HepG2 (cell line): ENCODE measurements around the gene IGF2BP3. TPM values are rescaled to one million over a fixed set of nuclear protein-coding genes. Genes with fewer than 3 reads are reported as not detected.

Experiments used
- ATAC-seq: fragments of 200-7000 bp; cut with Tn5 transposase; 3 replicates; pipeline ENCODE4 v1.9.1; 2020; ENCODE audit warnings: mild to moderate bottlenecking, moderate library complexity
- BruUV-seq: library from RNA; stranded (reverse); fragments of 400-500 nt; replicated peaks from 2 replicates; lab custom pipeline; 2021; lab: Mats Ljungman, UMichigan
- CTCF ChIA-PET: fragments of 300-600 bp; formaldehyde crosslinking; extraction: SDS; loops from one replicate; lab custom pipeline; 2021; ENCODE audit warnings: low total read pairs, inconsistent platforms, low intra/inter-chr PET ratio; lab: Yijun Ruan, JAX
- POLR2A ChIA-PET: fragments of 350-600 bp; sonication (Branson Sonifier 250); formaldehyde crosslinking; loops from one replicate; lab custom pipeline; 2020; ENCODE audit warnings: antibody characterized with exemption, inconsistent platforms; lab: Yijun Ruan, JAX
- DNase-seq: peaks from one replicate; pipeline ENCODE4 v3.0.0-alpha.2; 2015; ENCODE audit warnings: low spot score
- FAIRE-seq: peaks from 3 replicates; lab custom pipeline; 2011; peaks lifted over from hg19 to GRCh38; lab: Jason Lieb, UNC
- H2AFZ ChIP-seq: one replicate; pipeline ENCODE4 v1.6.1; 2011; ENCODE audit warnings: low read length, inconsistent platforms
- H3K27ac ChIP-seq: fragments of 300-600 bp; 3 replicates; pipeline ENCODE4 v1.8.0; 2011; ENCODE audit warnings: mixed run types, mild to moderate bottlenecking, mixed read lengths, low read length, inconsistent platforms; ENCODE audit not compliant: insufficient read depth; ENCODE audit errors: extremely low read length
- H3K27me3 ChIP-seq, 2 experiments: fragments of 200-600 bp in 1 of 2; 2 replicates in 1 of 2; 3 replicates in 1 of 2; pipeline versions ENCODE4 v1.6.0 to v1.8.0; 2011; ENCODE audit warnings: low read length in 2 of 2, mild to moderate bottlenecking in 2 of 2, moderate library complexity in 2 of 2, inconsistent platforms in 1 of 2; ENCODE audit not compliant: insufficient read depth in 2 of 2, control insufficient read depth in 1 of 2
- H3K36me3 ChIP-seq, 2 experiments: fragments of 200-600 bp in 1 of 2; replicated peaks in 1 of 2; 2 replicates in 1 of 2; 3 replicates in 1 of 2; pipeline versions ENCODE4 v1.5.1 to v1.8.0; 2011; ENCODE audit warnings: low read length in 2 of 2, inconsistent platforms in 1 of 2; ENCODE audit not compliant: insufficient read depth in 2 of 2, control insufficient read depth in 1 of 2
- H3K4me1 ChIP-seq: 2 replicates; pipeline ENCODE4 v1.5.1; 2012; ENCODE audit warnings: low read length, inconsistent platforms; ENCODE audit not compliant: insufficient read depth
- H3K4me2 ChIP-seq: 2 replicates; pipeline ENCODE4 v1.6.0; 2011; ENCODE audit warnings: low read depth, low read length, inconsistent platforms
- H3K4me3 ChIP-seq, 3 experiments: fragments of 200-600 bp in 1 of 3; sonication (generic), shearing (Covaris generic) in 1 of 3; replicated peaks in 1 of 3; 2 replicates each; pipeline ENCODE4 v1.5.1; 2011 to 2016; ENCODE audit warnings: low read length in 3 of 3, inconsistent platforms in 2 of 3, low read depth in 2 of 3, mild to moderate bottlenecking in 2 of 3, control low read depth in 1 of 3, mixed read lengths in 1 of 3; ENCODE audit not compliant: insufficient read depth in 1 of 3
- H3K79me2 ChIP-seq: one replicate; pipeline ENCODE4 v1.6.1; 2011; ENCODE audit warnings: low read length, inconsistent platforms; ENCODE audit not compliant: insufficient read depth
- H3K9ac ChIP-seq: 2 replicates; pipeline ENCODE4 v1.6.0; 2011; ENCODE audit warnings: mild to moderate bottlenecking, low read depth, low read length, inconsistent platforms; ENCODE audit not compliant: insufficient read depth
- H3K9me3 ChIP-seq: 2 replicates; pipeline ENCODE4 v1.5.1; 2012; ENCODE audit warnings: mild to moderate bottlenecking, low read length
- H4K20me1 ChIP-seq: 2 replicates; pipeline ENCODE4 v1.6.0; 2011; ENCODE audit warnings: inconsistent platforms, mild to moderate bottlenecking, low read length, moderate library complexity; ENCODE audit not compliant: insufficient read depth
- E2F1 ChIP-seq: sonication (generic); formaldehyde crosslinking; IDR thresholded peaks from 2 replicates; pipeline ENCODE4 v1.5.0; 2020; ENCODE audit warnings: missing genetic modification reagents
- E2F2 ChIP-seq: sonication (generic); formaldehyde crosslinking; IDR thresholded peaks from 2 replicates; pipeline ENCODE4 v1.4.0; 2020; ENCODE audit warnings: missing genetic modification reagents, borderline replicate concordance
- HDAC1 ChIP-seq: sonication (generic); formaldehyde crosslinking; IDR thresholded peaks from 2 replicates; pipeline ENCODE4 v1.5.1; 2020; ENCODE audit warnings: mild to moderate bottlenecking, missing genetic modification reagents
- SIN3A ChIP-seq: IDR thresholded peaks from 2 replicates; pipeline ENCODE4 v1.6.1; 2011; ENCODE audit warnings: low read depth, mild to moderate bottlenecking, control low read depth, low read length, borderline replicate concordance
- SYNCRIP ChIP-seq: fragments of 200-400 bp; formaldehyde crosslinking; IDR thresholded peaks from 2 replicates; pipeline ENCODE4 v1.6.1; 2018; ENCODE audit warnings: mild to moderate bottlenecking, low read depth, low read length; ENCODE audit not compliant: insufficient read depth
- TGIF2 ChIP-seq: IDR thresholded peaks from 2 replicates; pipeline ENCODE4 v1.6.1; 2016; ENCODE audit warnings: control low read depth, missing compliant biosample characterization
- ZC3H13 ChIP-seq: sonication (generic); formaldehyde crosslinking; IDR thresholded peaks from 2 replicates; pipeline ENCODE4 v1.8.1; 2023; ENCODE audit warnings: mild to moderate bottlenecking, missing genetic modification reagents, moderate library complexity
- ZNF460 ChIP-seq: sonication (generic); formaldehyde crosslinking; IDR thresholded peaks from 2 replicates; pipeline ENCODE4 v1.5.1; 2020; ENCODE audit warnings: missing genetic modification reagents, mild to moderate bottlenecking, borderline replicate concordance
- ZNF468 ChIP-seq: sonication (generic); formaldehyde crosslinking; IDR thresholded peaks from 2 replicates; pipeline ENCODE4 v1.8.0; 2022; ENCODE audit warnings: mild to moderate bottlenecking, moderate library complexity, missing genetic modification reagents
- ZNF556 ChIP-seq: sonication (generic); formaldehyde crosslinking; IDR thresholded peaks from 2 replicates; pipeline ENCODE4 v1.4.0; 2020; ENCODE audit warnings: mild to moderate bottlenecking, missing genetic modification reagents, borderline replicate concordance
- ZNF687 ChIP-seq: sonication (generic); formaldehyde crosslinking; IDR thresholded peaks from 2 replicates; pipeline ENCODE4 v1.5.1; 2020; ENCODE audit warnings: mild to moderate bottlenecking, missing genetic modification reagents, moderate library complexity
- ZNF83 ChIP-seq: sonication (generic); formaldehyde crosslinking; IDR thresholded peaks from 2 replicates; pipeline ENCODE4 v1.4.0; 2020; ENCODE audit warnings: missing genetic modification reagents, mild to moderate bottlenecking, borderline replicate concordance
- ZNF879 ChIP-seq: sonication (generic); formaldehyde crosslinking; IDR thresholded peaks from 2 replicates; pipeline ENCODE4 v1.8.1; 2023; ENCODE audit warnings: missing genetic modification reagents
- ZUFSP ChIP-seq: sonication (generic); formaldehyde crosslinking; IDR thresholded peaks from 2 replicates; pipeline ENCODE4 v1.9.0; 2021; ENCODE audit warnings: missing genetic modification reagents, mild to moderate bottlenecking, borderline replicate concordance
- WGBS: methylation state at CpG from one replicate; pipeline ENCODE4 v1.1.6; 2017; ENCODE audit warnings: low lambda C conversion rate; 5-methylcytosine and 5-hydroxymethylcytosine counted together
- in situ Hi-C: cut with HindIII; loops from 2 replicates; pipeline ENCODE4 v1.10.0; 2017; ENCODE audit warnings: low pct_unique_long_range_greater_than_20kb; ENCODE audit not compliant: extremely low pct_ligation_motif_present
- intact Hi-C: fragments of 100-400 bp; cut with micrococcal nuclease; formaldehyde crosslinking; loops from one replicate; pipeline ENCODE4 v1.10.0; 2022; ENCODE audit not compliant: unreplicated experiment
- polyA plus RNA-seq, 8 experiments: library from polyadenylated mRNA; depleted of rRNA in 3 of 8; stranded (reverse) in 7 of 8; unstranded in 1 of 8; fragments of >200 nt; fragmentation: Illumina TruSeq in 4 of 8; extraction: Trizol in 4 of 8; gene quantifications; 2 replicates each; pipeline versions ENCODE4 v1.2.1 to v1.2.3, GENCODE V29; 2011 to 2016; ENCODE audit warnings: low read depth in 4 of 8, missing spikeins in 1 of 8, mixed read lengths in 1 of 8; ENCODE audit not compliant: insufficient read depth in 1 of 8
- total RNA-seq, 5 experiments: library from RNA; depleted of rRNA; stranded (reverse); fragments of >200 nt; fragmentation: Illumina TruSeq; extraction: Trizol; gene quantifications; 2 replicates each; pipeline ENCODE4 v1.2.3, GENCODE V29; 2016; ENCODE audit warnings: low read depth in 1 of 5

Gene IGF2BP3
- total and polyA plus RNA-seq, 2 of the 13 experiments (the other 11 are each of a cell fraction or from before 2014, with no cell fraction given), result 37.7 to 39.5 TPM

- POLR2A ChIA-PET, result interaction anchor here (1.0 to 4.9 kb wide), 19 partner anchors 9 to 180 kb away, joined by 3 to 69 read pairs (median 7); partner anchors contain the start of gene IGF2BP3
- Histone ChIP-seq H3K36me3 (no peaks in the 10 kb centered on the region), H3K4me1 (peaks cover 81% of the 10 kb centered on the region), H3K27ac (peak overlapping the region; percentile 100), H3K79me2 (peaks cover 6% of the 10 kb centered on the region), H3K9me3 (no peaks in the 10 kb centered on the region), H4K20me1 (no peaks in the 10 kb centered on the region), H3K4me3 (peak overlapping the region in 2 of 3 experiments; percentile 50 to 70; a peak in 3 of 6 replicates), H2AFZ (peak overlapping the region; percentile 59), H3K9ac (peak overlapping the region; percentile 84), H3K27me3 (no peaks in the 10 kb centered on the region; a peak in 1 of 5 replicates), H3K4me2 (peak overlapping the region; percentile 98)
- in situ Hi-C loops, result no loop called here
- intact Hi-C loops, result loop anchor here (1.0 to 5.0 kb wide), 2 partner anchors 43 to 180 kb away; no protein-coding TSS in a partner anchor
- ATAC-seq, result peak; percentile 57
- BruUV-seq, result no TSS peak
- 4% methylated on average over 6 of the region's 6 CpGs for WGBS
- peak; percentile 93 for DNase-seq
- CTCF ChIA-PET, result no interaction called here
- peak; percentile 97 for FAIRE-seq
- TF ChIP-seq ZNF468 (no peak), HDAC1 (CRISPR knock-in tag) (peak; percentile 80), ZNF83 (CRISPR knock-in tag) (no peak), ZNF687 (CRISPR knock-in tag) (no peak), ZNF556 (CRISPR knock-in tag) (0 out of 2 replicates have a peak, but pooled peaks have one; percentile 78), SYNCRIP (no peak), E2F1 (CRISPR knock-in tag) (no peak), ZC3H13 (no peak), ZNF879 (CRISPR knock-in tag) (no peak), ZNF460 (CRISPR knock-in tag) (peak; percentile 33; the same call in 1 of the 2 replicates), TGIF2 (CRISPR knock-in tag) (no peak), SIN3A (no peak), ZUFSP (CRISPR knock-in tag) (no peak), E2F2 (CRISPR knock-in tag) (no peak)
Measured at GRCh38 chr7:23294549-23295400, 175.5 kb downstream of the IGF2BP3 start.
